ENCODE measurements around the gene NEAT1.
"Not testable (repeated sequence)": the region's sequence is repeated elsewhere in the genome, so short reads cannot be mapped to it uniquely, and the experiment has no call there.

NEAT1 gene

DNA sequence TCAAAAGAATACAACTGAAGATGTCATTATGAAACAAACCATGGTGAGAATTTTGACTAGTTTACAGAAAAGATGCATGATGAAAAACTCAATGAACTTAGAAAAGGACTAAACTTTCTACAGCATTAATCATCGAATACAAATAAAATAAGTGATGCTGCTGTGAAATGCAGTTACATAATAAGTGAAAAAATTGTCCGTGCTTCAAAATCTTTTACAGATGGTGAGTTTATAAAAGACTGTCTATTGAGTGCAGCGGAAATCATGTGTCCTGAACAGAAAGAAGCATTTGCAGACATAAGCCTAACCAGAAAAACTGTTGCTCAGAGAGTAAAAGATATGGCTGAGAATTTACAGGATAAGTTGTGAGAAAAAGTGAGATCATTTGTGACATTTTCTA is 33.8 kb downstream of the NEAT1 start:
- no peak for DNase-seq

- no peak for DNase-seq
These were observed 37.0 kb downstream of the NEAT1 start for GRCh38 chr11:65459552-65459951.

DNA sequence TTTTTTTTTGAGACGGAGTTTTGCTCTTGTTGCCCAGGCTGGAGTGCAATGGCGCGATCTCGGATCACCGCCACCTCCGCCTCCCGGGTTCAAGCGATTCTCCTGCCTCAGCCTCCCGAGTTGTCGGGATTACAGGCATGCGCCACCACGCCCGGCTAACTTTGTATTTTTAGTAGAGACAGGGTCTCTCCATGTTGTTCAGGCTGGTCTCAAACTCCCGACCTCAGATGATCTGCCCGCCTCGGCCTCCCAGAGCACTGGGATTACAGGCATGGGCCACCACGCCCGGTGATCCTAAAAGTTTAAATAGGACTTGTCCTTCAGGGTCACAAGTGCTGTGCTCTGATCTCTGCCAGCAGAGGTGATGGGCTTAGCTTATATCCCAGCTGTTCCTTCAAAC is 42.9 kb downstream of the NEAT1 start:
- not testable (repeated sequence) for DNase-seq

- not testable (repeated sequence) for DNase-seq
These were observed 44.7 kb downstream of the NEAT1 start for GRCh38 chr11:65467306-65467705.

GRCh38 chr11:65468874-65469333 is 46.3 kb downstream of the NEAT1 start:
- DNase-seq, result peak; percentile 61

DNA sequence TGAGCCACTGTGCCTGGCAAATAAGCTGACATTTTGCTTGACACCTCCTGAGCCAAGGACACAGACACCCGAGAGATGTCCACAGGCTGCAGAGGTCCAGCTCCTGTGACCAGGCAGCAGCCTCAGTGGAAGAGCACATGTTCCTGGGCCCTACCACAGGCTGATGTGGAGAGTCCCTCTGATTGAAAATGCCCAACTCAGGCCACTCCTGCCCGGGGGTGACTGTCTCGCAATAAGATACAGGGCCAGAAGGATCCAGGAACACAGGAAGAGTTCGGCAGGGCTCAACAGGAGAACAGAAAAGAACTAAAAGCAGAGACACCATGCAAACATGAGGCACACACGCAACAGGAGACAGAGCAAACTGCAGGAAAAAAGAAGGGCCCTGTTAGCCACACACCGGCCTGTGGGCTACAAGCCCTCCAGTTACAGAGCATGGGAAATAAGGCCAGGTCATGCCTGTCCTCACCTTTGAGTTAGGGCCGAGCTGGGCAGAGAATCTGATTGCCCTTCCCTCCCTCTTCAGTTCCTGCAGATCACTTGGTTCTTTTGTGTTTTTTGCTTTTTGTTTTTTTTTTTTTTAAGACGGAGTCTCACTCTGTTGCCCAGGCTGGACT is 47.9 kb downstream of the NEAT1 start:
- no peak for DNase-seq

DNA sequence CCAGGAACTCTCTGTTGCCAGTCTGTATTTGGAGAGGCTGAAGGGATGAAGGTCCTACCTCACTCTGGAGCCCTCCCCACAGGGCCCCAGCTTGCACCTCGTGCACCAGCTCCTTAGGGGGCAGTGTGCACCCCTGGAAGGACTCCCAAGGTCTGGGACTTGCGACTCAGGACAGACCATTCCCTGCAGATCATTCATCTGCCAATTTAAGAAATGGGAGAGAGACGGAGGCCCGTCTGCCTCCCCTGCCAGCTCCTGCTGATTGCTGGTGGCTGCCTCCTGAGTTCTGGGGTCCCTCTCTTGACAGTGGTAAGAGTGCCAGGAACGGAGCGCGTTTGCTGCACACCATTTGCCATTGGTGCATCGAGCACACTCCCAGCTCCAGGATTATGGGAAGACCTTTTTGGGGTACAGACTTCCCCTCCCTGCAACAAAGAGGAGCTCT is 48.9 kb downstream of the NEAT1 start:
- DNase-seq, result peak; percentile 48

GRCh38 chr11:65472588-65473277 is 50.1 kb downstream of the NEAT1 start:
- not testable (repeated sequence) for DNase-seq

DNA sequence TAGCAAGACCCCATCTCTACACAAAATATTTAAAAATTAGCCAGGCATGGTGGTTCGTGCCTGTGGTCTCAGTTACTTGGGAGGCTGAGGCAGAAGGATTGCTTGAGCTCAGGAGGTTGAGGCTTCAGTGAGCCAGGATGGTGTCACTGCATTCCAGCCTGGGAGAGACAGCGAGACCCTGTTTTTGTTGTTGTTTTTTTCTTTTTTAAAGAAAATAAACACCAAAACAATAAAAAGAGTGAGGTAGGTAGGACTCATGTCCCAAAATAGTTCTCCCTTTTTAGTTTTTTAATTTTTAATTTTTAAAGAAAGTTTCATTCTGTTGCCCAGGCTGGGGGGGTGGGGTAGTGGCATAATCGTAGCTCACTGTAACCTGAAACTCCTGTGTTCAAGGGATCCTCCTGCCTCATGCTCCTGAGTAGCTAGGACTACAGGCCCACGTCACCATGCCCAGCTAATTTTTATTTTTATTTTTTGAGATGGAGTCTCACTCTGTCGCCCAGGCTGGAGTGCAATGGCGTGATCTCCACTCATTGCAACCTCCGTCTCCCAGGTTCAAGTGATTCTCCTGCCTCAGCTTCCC is 50.8 kb downstream of the NEAT1 start:
- DNase-seq, result no peak

- no peak for DNase-seq
These were observed 52.3 kb downstream of the NEAT1 start for GRCh38 chr11:65474864-65475263.

- DNase-seq, result no peak
These were observed 54.1 kb downstream of the NEAT1 start for GRCh38 chr11:65476632-65477148.

DNA sequence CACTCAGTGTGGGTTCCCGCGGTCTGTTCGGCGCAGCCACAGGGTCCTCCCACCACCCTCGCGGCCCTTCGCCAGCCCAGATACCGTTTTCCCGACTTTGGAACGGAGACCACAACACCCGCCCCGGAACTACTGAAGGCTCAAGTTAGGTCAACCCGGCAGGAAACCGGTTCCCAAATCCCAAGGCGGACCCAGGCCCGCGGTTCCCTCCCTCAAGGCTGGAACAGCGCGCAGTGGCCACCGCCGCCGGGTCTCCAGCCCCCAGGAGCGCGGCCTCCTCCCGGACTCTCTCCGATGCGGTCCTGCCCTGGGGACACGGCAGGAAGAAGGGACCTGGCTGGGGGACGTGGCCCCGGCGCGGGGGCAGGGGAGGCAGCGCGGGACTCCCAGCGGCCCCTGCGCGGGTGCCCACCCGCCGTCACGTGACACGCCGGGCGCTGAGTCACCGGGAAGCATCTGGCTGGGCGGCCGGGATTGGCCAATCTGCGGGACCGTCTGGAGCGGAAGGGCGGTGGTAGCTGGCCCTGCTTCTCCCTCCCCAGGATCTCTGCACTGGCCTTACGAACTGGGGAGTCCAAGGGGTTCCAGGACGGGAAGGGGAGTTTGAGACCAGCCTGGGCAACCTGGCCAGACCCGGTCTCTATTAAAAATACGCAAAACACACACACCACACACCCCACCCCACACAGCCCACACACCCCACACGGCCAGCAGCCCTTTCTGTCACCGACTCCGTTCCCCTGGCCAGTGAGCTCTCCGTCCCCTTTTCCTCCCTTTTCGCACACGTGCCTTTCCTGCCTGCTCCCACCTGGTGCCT is 54.8 kb downstream of the NEAT1 start:
- peak; percentile 90 for DNase-seq

DNA sequence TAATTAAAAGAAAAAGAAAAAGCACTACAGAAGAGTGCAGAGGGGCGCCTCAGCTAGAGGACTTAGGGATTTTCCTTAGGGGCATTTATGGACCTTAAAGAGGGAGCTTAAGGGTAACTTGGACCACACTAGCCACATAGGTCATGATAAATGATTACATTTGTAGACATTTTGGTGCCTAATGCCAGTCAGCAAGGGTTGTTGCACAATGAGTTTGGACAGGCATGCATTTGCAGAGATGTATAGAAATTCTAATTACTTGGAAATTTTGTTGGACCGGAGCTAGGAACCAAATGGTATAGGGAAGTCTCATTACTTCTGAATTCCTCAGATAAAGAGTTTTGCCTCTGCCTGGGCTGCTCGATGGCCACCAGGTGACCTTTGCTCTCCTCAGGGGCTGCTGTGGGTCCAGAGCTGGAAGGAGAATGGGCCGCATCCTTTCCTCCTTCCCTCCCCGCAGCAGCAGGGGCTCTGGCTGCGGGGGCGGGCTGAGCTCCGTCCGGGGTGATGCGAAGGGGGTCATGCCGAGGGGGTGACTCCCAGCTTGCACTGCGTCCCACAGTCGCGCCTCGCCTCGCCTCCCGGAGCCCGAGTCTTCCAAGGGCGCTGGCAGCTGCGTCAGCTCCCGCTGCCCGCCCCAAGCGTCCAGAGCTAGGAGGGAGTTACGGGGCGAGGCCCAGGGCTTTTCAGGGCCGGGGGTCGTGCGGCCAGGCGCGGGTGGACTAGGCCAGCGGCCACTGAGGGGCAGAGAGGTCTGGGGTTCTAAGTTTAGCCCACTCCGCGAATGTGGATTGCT is 56.0 kb downstream of the NEAT1 start:
- DNase-seq, result no peak

DNA sequence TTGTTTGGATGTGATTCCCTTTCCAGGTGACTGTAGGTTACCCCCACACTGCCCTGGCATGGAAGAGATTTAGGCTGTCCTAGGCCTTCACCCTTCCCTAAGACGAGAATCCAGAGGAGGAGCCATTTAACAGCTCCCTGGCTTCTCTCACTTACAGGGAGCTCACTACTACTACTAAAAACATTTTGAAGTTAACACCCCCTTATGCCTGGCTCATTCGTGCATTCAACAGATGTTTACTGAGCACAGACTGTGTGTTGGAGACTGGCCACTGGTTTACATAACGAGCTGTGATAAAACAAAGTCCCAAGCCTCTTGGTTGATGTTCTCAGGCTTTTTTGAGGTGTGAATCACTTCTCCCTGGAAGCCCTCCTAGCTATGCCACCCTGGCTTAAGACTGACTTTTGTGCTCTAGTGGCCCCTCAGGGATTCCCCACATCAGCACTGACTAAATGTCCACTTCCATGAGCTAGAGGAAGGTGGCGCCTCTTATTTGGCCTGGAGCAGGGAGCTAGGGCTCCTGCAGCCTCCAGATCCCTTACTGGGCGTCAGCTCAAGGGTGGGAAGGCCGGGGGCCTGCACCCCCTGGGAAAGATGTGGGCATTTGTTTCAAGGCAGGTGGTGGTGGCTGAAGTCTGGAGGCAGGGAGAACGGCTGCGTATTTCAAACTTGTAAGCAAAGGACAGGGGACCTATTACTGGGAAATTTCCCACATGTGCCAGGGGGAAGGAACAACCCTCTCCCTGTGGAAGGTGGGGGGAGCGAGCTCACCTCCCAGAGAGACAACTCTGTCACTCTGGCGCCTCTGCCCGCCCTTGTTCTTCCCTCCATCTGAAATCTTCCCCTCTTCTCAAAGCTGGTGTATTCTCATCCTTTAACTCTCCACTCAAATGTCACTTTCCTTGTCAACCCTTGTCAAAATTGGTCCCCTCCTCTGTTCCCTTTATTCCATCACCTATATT is 56.9 kb downstream of the NEAT1 start:
- no peak for DNase-seq

DNA sequence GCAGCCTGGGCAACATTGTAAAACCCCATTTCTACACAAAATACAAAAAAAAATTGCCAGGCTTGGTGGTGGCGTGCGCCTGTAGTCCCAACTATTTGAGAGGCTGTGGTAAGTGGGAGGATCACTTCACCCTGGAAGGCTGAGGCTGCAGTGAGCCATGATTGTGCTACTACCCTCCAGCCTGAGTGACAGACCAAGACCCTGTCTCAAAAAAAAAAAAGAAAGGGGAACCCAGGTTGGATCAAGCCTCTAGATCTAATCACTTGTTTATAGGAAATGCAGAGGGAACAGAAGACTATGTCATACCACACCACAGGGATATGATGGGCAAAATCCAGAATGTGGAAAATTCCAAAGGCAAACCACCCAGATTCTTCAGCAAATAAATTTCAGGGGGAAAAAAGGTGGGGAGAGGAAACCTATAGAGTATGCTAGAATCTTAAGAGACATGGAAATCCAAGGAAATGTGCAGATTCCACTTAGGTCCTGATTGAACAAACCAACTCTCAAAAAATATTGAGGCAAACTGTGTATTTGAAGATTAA is 59.8 kb downstream of the NEAT1 start:
- DNase-seq, result no peak

DNA sequence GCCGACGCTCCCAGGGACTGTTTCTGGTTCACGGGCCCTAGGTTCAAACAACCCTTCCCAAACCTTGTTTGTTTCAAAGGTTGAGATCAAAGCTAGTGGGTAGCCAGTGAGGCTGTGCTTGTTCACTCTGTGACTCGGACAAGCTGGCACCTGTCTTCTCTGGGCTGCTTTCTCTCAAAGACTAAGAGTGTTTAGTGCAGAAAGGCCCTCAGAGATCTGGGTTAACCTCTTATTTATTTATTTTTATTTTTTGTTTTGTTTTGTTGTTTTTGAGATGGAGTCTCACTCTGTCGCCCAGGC is 63.3 kb downstream of the NEAT1 start:
- DNase-seq, result no peak

DNA sequence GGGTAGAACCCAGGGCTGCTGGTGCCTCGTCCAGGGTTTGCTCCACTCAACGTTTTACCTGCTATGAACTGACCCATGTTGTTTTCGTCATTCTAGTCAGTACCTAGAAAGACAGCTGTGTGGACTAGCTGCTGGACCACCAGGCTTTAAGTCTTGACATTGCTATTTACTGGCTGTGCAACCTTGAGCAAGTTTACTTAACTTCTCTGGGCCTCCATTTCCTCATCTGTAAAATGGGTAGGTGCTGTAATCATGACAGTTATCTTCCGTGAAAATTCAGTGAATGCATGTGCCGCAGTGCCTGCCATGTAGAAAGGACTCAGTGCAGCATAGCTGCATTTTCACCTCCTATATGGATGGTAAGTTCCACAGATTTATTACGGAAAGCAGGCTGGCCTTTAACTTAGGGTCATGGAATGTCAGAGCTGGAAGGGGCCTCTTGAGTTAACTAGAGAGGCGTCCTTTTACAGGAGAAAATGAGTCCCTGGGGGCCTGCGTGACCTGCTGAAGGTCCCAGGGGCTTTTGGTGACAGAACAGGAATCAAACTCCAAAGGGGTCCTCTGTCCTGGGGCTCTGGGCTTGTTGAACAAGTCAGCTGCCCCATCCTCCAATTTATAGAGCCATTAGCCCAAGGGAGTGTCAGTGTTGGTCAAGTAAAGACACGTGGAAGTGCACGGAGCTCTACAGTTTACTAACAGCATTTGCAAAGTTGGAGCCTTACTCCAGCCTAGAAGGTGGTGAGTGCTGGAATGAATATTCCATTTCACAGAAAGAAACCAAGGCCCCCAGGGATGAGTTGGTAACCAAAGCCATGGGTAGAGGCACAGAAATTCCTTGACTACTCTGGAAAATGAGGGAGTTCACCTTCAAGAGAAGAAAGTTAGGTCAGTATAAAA is 64.2 kb downstream of the NEAT1 start:
- DNase-seq, result no peak

DNA sequence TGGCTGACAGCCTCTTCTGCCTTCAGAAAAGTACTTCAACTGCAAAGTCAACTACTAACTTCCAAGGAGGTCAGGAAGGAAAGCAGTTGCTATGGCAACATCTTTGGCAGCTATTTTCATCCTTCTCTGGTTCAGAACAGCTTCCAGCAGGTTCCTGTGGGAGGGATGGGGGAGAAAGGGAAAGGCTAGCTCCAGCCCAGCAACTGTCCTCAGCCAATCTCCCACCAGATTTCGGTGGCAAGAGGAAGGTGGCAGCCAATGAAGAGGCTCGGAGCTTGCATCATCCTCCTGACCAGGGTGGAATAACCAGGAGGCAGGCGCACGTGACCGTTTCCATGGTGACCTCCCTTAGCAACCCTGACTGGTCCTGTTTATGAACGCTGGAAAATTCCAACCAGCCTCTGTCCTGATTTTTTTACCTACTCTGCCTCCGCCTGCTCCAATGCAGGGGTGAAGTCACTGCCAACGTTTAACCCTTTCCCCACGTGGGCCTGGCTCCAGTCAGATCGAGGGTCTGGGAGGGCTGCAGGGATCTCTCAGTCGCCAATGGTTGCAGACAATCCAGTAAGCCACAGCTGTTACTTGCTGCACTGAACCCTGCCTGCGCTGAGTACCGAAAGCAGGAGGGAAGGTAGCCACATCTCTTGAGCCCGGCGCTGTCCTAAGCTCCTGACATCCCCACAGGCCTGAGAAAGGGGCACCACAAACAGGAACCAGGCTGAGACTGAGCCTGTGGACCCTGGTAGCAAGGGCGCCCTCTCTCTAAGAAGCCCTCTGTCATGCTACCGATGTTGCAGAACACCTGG is 65.1 kb downstream of the NEAT1 start:
- peak; percentile 84 for DNase-seq

Data from CD4-positive, alpha-beta T cell treated with Interferon gamma for 1 hour (primary cell).